Muscle of leg (tissue), 11 donors: ENCODE data around the gene C16orf74. TPM values are rescaled to one million over a fixed set of nuclear protein-coding genes. Genes with fewer than 3 reads are reported as not detected.

Experiments used
- DNase-seq: peaks from one replicate; pipeline ENCODE4 v3.0.0; 2013
- H3K27ac ChIP-seq: one replicate; pipeline ENCODE4 v1.5.1; 2013; ENCODE audit warnings: mild to moderate bottlenecking, low read length, control low read depth
- H3K27me3 ChIP-seq: one replicate; pipeline ENCODE4 v1.6.1; 2013; ENCODE audit warnings: low read length; ENCODE audit not compliant: control insufficient read depth, insufficient read depth
- H3K36me3 ChIP-seq: one replicate; pipeline ENCODE4 v1.6.1; 2013; ENCODE audit warnings: low read length; ENCODE audit not compliant: control insufficient read depth, insufficient read depth
- H3K4me1 ChIP-seq: one replicate; pipeline ENCODE4 v1.6.1; 2013; ENCODE audit warnings: low read length; ENCODE audit not compliant: control insufficient read depth, insufficient read depth
- H3K4me3 ChIP-seq: one replicate; pipeline ENCODE4 v1.5.1; 2013; ENCODE audit warnings: low read length, control low read depth
- H3K9me3 ChIP-seq: replicated peaks from 2 replicates; pipeline ENCODE4 v1.6.1; 2013; ENCODE audit warnings: low read depth, low read length; ENCODE audit not compliant: control insufficient read depth
- WGBS: methylation state at CpG from one replicate; pipeline ENCODE4 v1.1.5; 2013; ENCODE audit warnings: missing lambda C conversion rate; ENCODE audit not compliant: insufficient coverage; 5-methylcytosine and 5-hydroxymethylcytosine counted together
- polyA plus RNA-seq, 8 donors: library from polyadenylated mRNA; unstranded; fragments of 120-200 nt; gene quantifications; one replicate each; pipeline versions ENCODE4 v1.2.1 to v1.2.3, GENCODE V29; 2013; ENCODE audit warnings: inconsistent platforms in 1 of 8, low replicate concordance in 1 of 8; ENCODE audit not compliant: insufficient read length in 8 of 8, insufficient read depth in 1 of 8
- total RNA-seq: library from RNA; stranded (reverse); fragments of 120-200 nt; gene quantifications from one replicate; pipeline ENCODE4 v1.2.4, GENCODE V29; 2013

Gene C16orf74
- total and polyA plus RNA-seq, 9 donors: 1.2 to 2.9 (median 1.8) TPM

GRCh38 chr16:85752511-85753420, 1.9 kb upstream of the C16orf74 start:
- WGBS: 36% methylated on average over 15 of the region's 21 CpGs
- DNase-seq: no peak
- Histone ChIP-seq H3K9me3 (no peaks in the 10 kb centered on the region), H3K36me3 (no peaks in the 10 kb centered on the region), H3K27me3 (peaks cover 71% of the 10 kb centered on the region), H3K4me1 (peaks cover 28% of the 10 kb centered on the region), H3K27ac (no peak overlapping the region), H3K4me3 (no peak overlapping the region)

GRCh38 chr16:85751698-85752501, 1.0 kb upstream of the C16orf74 start:
- no peaks in the 10 kb centered on the region for H3K9me3 ChIP-seq
- H3K27me3 ChIP-seq: peaks cover 68% of the 10 kb centered on the region
- H3K36me3 ChIP-seq: no peaks in the 10 kb centered on the region
- no peak overlapping the region for H3K27ac ChIP-seq
- DNase-seq: no peak
- H3K4me3 ChIP-seq: no peak overlapping the region
- peaks cover 28% of the 10 kb centered on the region for H3K4me1 ChIP-seq
- 28% methylated on average over 14 of the region's 15 CpGs for WGBS

- H3K27ac ChIP-seq: no peak overlapping the region
- peaks cover 28% of the 10 kb centered on the region for H3K4me1 ChIP-seq
- DNase-seq: peak; percentile 32
- no peaks in the 10 kb centered on the region for H3K9me3 ChIP-seq
- under 1% methylated on average over 51 of the region's 51 CpGs for WGBS
- peaks cover 56% of the 10 kb centered on the region for H3K27me3 ChIP-seq
- H3K4me3 ChIP-seq: peak overlapping the region; percentile 47
- no peaks in the 10 kb centered on the region for H3K36me3 ChIP-seq
Observed at GRCh38 chr16:85750146-85750826, 610 bp downstream of the C16orf74 start.

GRCh38 chr16:85749771-85750145, 1.1 kb downstream of the C16orf74 start:
- no peak overlapping the region for H3K27ac ChIP-seq
- no peak for DNase-seq
- peaks cover 56% of the 10 kb centered on the region for H3K27me3 ChIP-seq
- H3K4me1 ChIP-seq: peaks cover 28% of the 10 kb centered on the region
- no peak overlapping the region for H3K4me3 ChIP-seq
- WGBS: 3% methylated on average over 4 of the region's 14 CpGs
- H3K9me3 ChIP-seq: no peaks in the 10 kb centered on the region
- H3K36me3 ChIP-seq: no peaks in the 10 kb centered on the region

- DNase-seq: no peak
- Histone ChIP-seq H3K9me3 (no peaks in the 10 kb centered on the region), H3K27ac (no peak overlapping the region), H3K36me3 (no peaks in the 10 kb centered on the region), H3K27me3 (peaks cover 25% of the 10 kb centered on the region), H3K4me3 (no peak overlapping the region), H3K4me1 (peaks cover 16% of the 10 kb centered on the region)
- WGBS: 70% methylated on average over 13 of the region's 13 CpGs
Observed at GRCh38 chr16:85746460-85747215, 4.3 kb downstream of the C16orf74 start.

- DNase-seq: no peak
- Histone ChIP-seq H3K9me3 (no peaks in the 10 kb centered on the region), H3K4me3 (no peak overlapping the region), H3K27me3 (peaks cover 4% of the 10 kb centered on the region), H3K4me1 (no peaks in the 10 kb centered on the region), H3K36me3 (no peaks in the 10 kb centered on the region), H3K27ac (no peak overlapping the region)
- WGBS: 56% methylated on average over 8 of the region's 13 CpGs
Observed at GRCh38 chr16:85738923-85739715, 11.8 kb downstream of the C16orf74 start.

GRCh38 chr16:85736921-85737320, 14.0 kb downstream of the C16orf74 start:
- Histone ChIP-seq H3K36me3 (no peaks in the 10 kb centered on the region), H3K4me1 (no peaks in the 10 kb centered on the region), H3K27ac (no peak overlapping the region), H3K9me3 (no peaks in the 10 kb centered on the region), H3K4me3 (no peak overlapping the region), H3K27me3 (peaks cover 10% of the 10 kb centered on the region)
- DNase-seq: no peak
- 83% methylated on average over 8 of the region's 9 CpGs for WGBS

GRCh38 chr16:85735946-85736345, 14.9 kb downstream of the C16orf74 start:
- no peaks in the 10 kb centered on the region for H3K9me3 ChIP-seq
- no peak for DNase-seq
- H3K4me1 ChIP-seq: peaks cover 2% of the 10 kb centered on the region
- H3K27me3 ChIP-seq: peaks cover 7% of the 10 kb centered on the region
- WGBS: 69% methylated on average over 5 of the region's 6 CpGs
- no peak overlapping the region for H3K27ac ChIP-seq
- H3K4me3 ChIP-seq: no peak overlapping the region
- H3K36me3 ChIP-seq: no peaks in the 10 kb centered on the region

- Histone ChIP-seq H3K27me3 (peaks cover 7% of the 10 kb centered on the region), H3K36me3 (no peaks in the 10 kb centered on the region), H3K4me3 (no peak overlapping the region), H3K4me1 (peaks cover 2% of the 10 kb centered on the region), H3K27ac (no peak overlapping the region), H3K9me3 (no peaks in the 10 kb centered on the region)
- DNase-seq: no peak
- 61% methylated on average over 11 of the region's 14 CpGs for WGBS
Observed at GRCh38 chr16:85735225-85735635, 15.7 kb downstream of the C16orf74 start.
